ENCODE measurements around the gene RBM47.

DNA sequence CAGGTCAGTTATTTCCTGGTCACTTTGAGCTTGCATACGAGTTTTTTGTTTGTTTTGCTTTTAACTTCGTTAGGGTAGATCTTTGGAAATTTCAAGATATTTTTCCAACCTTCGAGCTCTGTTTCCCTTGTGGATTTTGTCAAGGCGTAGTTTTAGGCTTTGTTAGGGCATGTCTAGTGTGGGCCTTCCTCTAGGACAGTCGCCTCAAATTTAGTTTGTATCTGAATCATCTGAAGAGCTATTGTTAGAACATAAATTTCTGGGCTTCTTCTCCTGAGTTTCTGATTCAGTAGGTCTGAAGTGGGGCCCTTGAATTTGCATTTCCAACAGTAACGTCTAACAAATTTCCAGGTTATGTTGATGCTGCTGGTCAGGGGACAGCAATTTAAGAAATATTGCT is 48.8 kb upstream of the RBM47 start:
- TF ChIP-seq CTCF (conservative IDR thresholded peaks at IDR 0.05), result no peak
- TF ChIP-seq EZH2 (IDR thresholded peaks at IDR 0.05; ENCODE audit: low read depth), result no peak
